Natural killer cell (primary cell): ENCODE measurements around the gene CLTA. TPM values are rescaled to one million over a fixed set of nuclear protein-coding genes. Genes with fewer than 3 reads are reported as not detected.

Experiments
- ATAC-seq, 3 donors: fragments of 150-1000 bp in 2 of 3; fragments of 200-7000 bp in 1 of 3; cut with Tn5 transposase; 1 replicate in 1 of 3; 2 replicates in 2 of 3; pipeline ENCODE4 v1.10.0; 2021; ENCODE audit warnings: mild to moderate bottlenecking in 2 of 3, moderate library complexity in 2 of 3
- DNase-seq, 2 donors: peaks; one replicate each; pipeline versions ENCODE4 v3.0.0 to v3.0.0-alpha.2; 2013 to 2021; ENCODE audit warnings: mixed read lengths in 1 of 2
- H3K27ac ChIP-seq: one replicate; pipeline ENCODE4 v1.5.1; 2013; ENCODE audit warnings: mild to moderate bottlenecking, low read length
- H3K27me3 ChIP-seq: one replicate; pipeline ENCODE4 v1.6.1; 2013; ENCODE audit warnings: low read length; ENCODE audit not compliant: control insufficient read depth, insufficient read depth
- H3K36me3 ChIP-seq: one replicate; pipeline ENCODE4 v1.6.1; 2013; ENCODE audit warnings: low read length; ENCODE audit not compliant: control insufficient read depth, insufficient read depth
- H3K4me1 ChIP-seq: one replicate; pipeline ENCODE4 v1.6.1; 2013; ENCODE audit warnings: low read length; ENCODE audit not compliant: control insufficient read depth, insufficient read depth
- H3K4me3 ChIP-seq: one replicate; pipeline ENCODE4 v1.5.1; 2013; ENCODE audit warnings: low read length
- H3K9me3 ChIP-seq: one replicate; pipeline ENCODE4 v1.6.1; 2013; ENCODE audit warnings: low read length; ENCODE audit not compliant: control insufficient read depth, insufficient read depth
- H3K27ac Mint-ChIP-seq, 2 donors: one replicate each; pipeline ENCODE4 v1.8.0; 2022; ENCODE audit warnings: mild to moderate bottlenecking in 2 of 2, mixed read lengths in 2 of 2, moderate library complexity in 1 of 2
- H3K27me3 Mint-ChIP-seq, 2 donors: one replicate each; pipeline ENCODE4 v1.8.0; 2022; ENCODE audit warnings: low read depth in 2 of 2, mixed read lengths in 2 of 2
- H3K36me3 Mint-ChIP-seq: one replicate; pipeline ENCODE4 v1.8.0; 2022; ENCODE audit warnings: mixed read lengths
- H3K4me1 Mint-ChIP-seq, 2 donors: one replicate each; pipeline ENCODE4 v1.8.0; 2022; ENCODE audit warnings: mixed read lengths in 2 of 2
- H3K4me3 Mint-ChIP-seq: one replicate; pipeline ENCODE4 v1.8.0; 2022; ENCODE audit warnings: mild to moderate bottlenecking, moderate library complexity, mixed read lengths
- H3K9me3 Mint-ChIP-seq, 2 donors: one replicate each; pipeline ENCODE4 v1.8.0; 2022; ENCODE audit warnings: mixed read lengths in 2 of 2
- CTCF ChIP-seq: fragments of 200-600 bp; IDR thresholded peaks from one replicate; pipeline ENCODE4 v1.8.0; 2022; ENCODE audit warnings: antibody characterized with exemption
- WGBS: methylation state at CpG from one replicate; pipeline ENCODE4 v1.1.7; 2013; ENCODE audit warnings: missing lambda C conversion rate; ENCODE audit not compliant: insufficient coverage; 5-methylcytosine and 5-hydroxymethylcytosine counted together
- intact Hi-C: fragments of 100-400 bp; cut with micrococcal nuclease; formaldehyde crosslinking; loops from one replicate; pipeline ENCODE4 v1.14.2; 2022
- total RNA-seq, 4 donors: library from RNA; stranded (reverse); fragments of 120-200 nt in 1 of 4; gene quantifications; one replicate each; pipeline versions ENCODE4 v1.2.3 to v1.2.4, GENCODE V29; 2013 to 2022

Gene CLTA
- total RNA-seq, 3 donors from 2014 or later (not counting 1 experiment from before 2014, with no cell fraction given): 49.4 to 62.0 (median 52.6) TPM

- H3K27ac Mint-ChIP-seq: peak overlapping the region; percentile 95 to 98
- TF ChIP-seq CTCF: no peak
- peak overlapping the region; percentile 82 for H3K27ac ChIP-seq
- H3K4me3 Mint-ChIP-seq: peak overlapping the region; percentile 88
- peak overlapping the region; percentile 8 for H3K4me3 ChIP-seq
- H3K4me1 Mint-ChIP-seq: peaks cover 49 to 64% of the 10 kb centered on the region in 2 donors
- no peaks in the 10 kb centered on the region for H3K9me3 ChIP-seq
- H3K4me1 ChIP-seq: peaks cover 79% of the 10 kb centered on the region
- H3K27me3 Mint-ChIP-seq: no peaks in the 10 kb centered on the region
- 5% methylated on average over 12 of the region's 14 CpGs for WGBS
- ATAC-seq (peak; percentile 88 to 97 (median 95)), DNase-seq (peak; percentile 84 to 95)
- no peaks in the 10 kb centered on the region for H3K9me3 Mint-ChIP-seq
- H3K36me3 ChIP-seq: peaks cover 24% of the 10 kb centered on the region
- no peaks in the 10 kb centered on the region for H3K27me3 ChIP-seq
- H3K36me3 Mint-ChIP-seq: peaks cover 8% of the 10 kb centered on the region
- intact Hi-C loops: loop anchor here (1.0 to 5.0 kb wide), 5 partner anchors 8 to 49 kb away; partner anchors contain the start of genes CLTA and GLIPR2
These were observed 39.2 kb upstream of the CLTA start for GRCh38 chr9:36151316-36152210.

GRCh38 chr9:36152741-36153438, 37.8 kb upstream of the CLTA start:
- Histone ChIP-seq H3K27me3 (no peaks in the 10 kb centered on the region), H3K27ac (peak overlapping the region; percentile 15), H3K9me3 (no peaks in the 10 kb centered on the region), H3K36me3 (peaks cover 24% of the 10 kb centered on the region), H3K4me1 (peaks cover 66% of the 10 kb centered on the region), H3K4me3 (no peak overlapping the region)
- WGBS: 89% methylated on average over 9 of the region's 10 CpGs
- TF ChIP-seq CTCF: no peak
- H3K27me3 Mint-ChIP-seq: no peaks in the 10 kb centered on the region
- H3K4me1 Mint-ChIP-seq: peaks cover 39 to 51% of the 10 kb centered on the region in 2 donors
- no peak for ATAC-seq
- H3K9me3 Mint-ChIP-seq: no peaks in the 10 kb centered on the region
- H3K4me3 Mint-ChIP-seq: peak overlapping the region; percentile 68
- peak overlapping the region; percentile 95 to 98 for H3K27ac Mint-ChIP-seq
- H3K36me3 Mint-ChIP-seq: peaks cover 8% of the 10 kb centered on the region
- no peak for DNase-seq
- intact Hi-C loops: loop anchor here (1.0 to 5.0 kb wide), 3 partner anchors 13 to 51 kb away; partner anchors contain the start of gene CLTA

GRCh38 chr9:36153746-36154145, 37.0 kb upstream of the CLTA start:
- ATAC-seq (no peak), DNase-seq (no peak)
- H3K9me3 ChIP-seq: no peaks in the 10 kb centered on the region
- H3K36me3 ChIP-seq: peaks cover 24% of the 10 kb centered on the region
- no peak overlapping the region for H3K4me3 ChIP-seq
- no peaks in the 10 kb centered on the region for H3K27me3 ChIP-seq
- Mint-ChIP-seq H3K9me3 (no peaks in the 10 kb centered on the region), H3K36me3 (peaks cover 8% of the 10 kb centered on the region), H3K4me3 (peak overlapping the region; percentile 68), H3K27ac (peak overlapping the region; percentile 89 to 95), H3K27me3 (no peaks in the 10 kb centered on the region), H3K4me1 (peaks cover 48 to 51% of the 10 kb centered on the region in 2 donors)
- H3K4me1 ChIP-seq: peaks cover 57% of the 10 kb centered on the region
- TF ChIP-seq CTCF: no peak
- H3K27ac ChIP-seq: peak overlapping the region; percentile 10
- 42% methylated on average over 5 of the region's 9 CpGs for WGBS
- intact Hi-C loops: loop anchor here (5.0 kb wide), 1 partner anchor 51 kb away; no protein-coding TSS in a partner anchor
